SK-N-SH (cell line): ENCODE data around the gene DOK7.

Source experiments
- EZH2phosphoT487 ChIP-seq: fragments of 200-600 bp; sonication (generic); IDR thresholded peaks from 2 replicates; pipeline ENCODE4 v1.6.1; 2017; ENCODE audit warnings: low read depth, mixed run types, mild to moderate bottlenecking, antibody characterized with exemption, moderate library complexity, borderline replicate concordance
- FOSL2 ChIP-seq: IDR thresholded peaks from 2 replicates; pipeline ENCODE4 v1.4.0; 2012; ENCODE audit warnings: low read depth, mild to moderate bottlenecking, moderate library complexity, borderline replicate concordance
- GABPA ChIP-seq: IDR thresholded peaks from 2 replicates; pipeline ENCODE4 v1.4.0; 2012; ENCODE audit warnings: low read depth, mild to moderate bottlenecking
- POLR2AphosphoS5 ChIP-seq: IDR thresholded peaks from 2 replicates; pipeline ENCODE4 v1.6.1; 2012; ENCODE audit warnings: low read depth, low read length
- RAD21 ChIP-seq: IDR thresholded peaks from 2 replicates; pipeline ENCODE4 v1.6.1; 2012; ENCODE audit warnings: mild to moderate bottlenecking, low read length
- SMC3 ChIP-seq: IDR thresholded peaks from 2 replicates; pipeline ENCODE4 v1.6.1; 2012; ENCODE audit warnings: low read depth, low read length, improper control_type of control experiment
- TAF1 ChIP-seq: IDR thresholded peaks from 2 replicates; pipeline ENCODE4 v1.6.1; 2012; ENCODE audit warnings: low read depth, mild to moderate bottlenecking, low read length, moderate library complexity, borderline replicate concordance
- YY1 ChIP-seq: IDR thresholded peaks from 2 replicates; pipeline ENCODE4 v1.4.0; 2012; ENCODE audit warnings: low read depth, mild to moderate bottlenecking
- TF ChIP-seq, protein P1 (sequence below): fragments of 200-600 bp; sonication (generic); IDR thresholded peaks from 2 replicates; pipeline ENCODE4 v1.6.1; 2017; ENCODE audit warnings: antibody characterized with exemption, mild to moderate bottlenecking, moderate library complexity
- TF ChIP-seq, protein P2 (sequence below): fragments of 150-350 bp; IDR thresholded peaks from 2 replicates; pipeline ENCODE4 v1.6.1; 2017; ENCODE audit warnings: antibody characterized with exemption, low read length, low read depth, borderline replicate concordance
- TF ChIP-seq, protein P3 (sequence below): IDR thresholded peaks from 2 replicates; pipeline ENCODE4 v1.4.0; 2012; ENCODE audit warnings: low read depth, borderline replicate concordance
- TF ChIP-seq, protein P4 (sequence below): IDR thresholded peaks from 2 replicates; pipeline ENCODE4 v1.4.0; 2012; ENCODE audit warnings: low read depth, borderline replicate concordance
- TF ChIP-seq, protein P5 (sequence below): IDR thresholded peaks from 2 replicates; pipeline ENCODE4 v1.4.0; 2012; ENCODE audit warnings: low read depth
- TF ChIP-seq, protein P6 (sequence below): IDR thresholded peaks from 2 replicates; pipeline ENCODE4 v1.6.1; 2012; ENCODE audit warnings: mild to moderate bottlenecking, low read depth, low read length, moderate library complexity

DNA sequence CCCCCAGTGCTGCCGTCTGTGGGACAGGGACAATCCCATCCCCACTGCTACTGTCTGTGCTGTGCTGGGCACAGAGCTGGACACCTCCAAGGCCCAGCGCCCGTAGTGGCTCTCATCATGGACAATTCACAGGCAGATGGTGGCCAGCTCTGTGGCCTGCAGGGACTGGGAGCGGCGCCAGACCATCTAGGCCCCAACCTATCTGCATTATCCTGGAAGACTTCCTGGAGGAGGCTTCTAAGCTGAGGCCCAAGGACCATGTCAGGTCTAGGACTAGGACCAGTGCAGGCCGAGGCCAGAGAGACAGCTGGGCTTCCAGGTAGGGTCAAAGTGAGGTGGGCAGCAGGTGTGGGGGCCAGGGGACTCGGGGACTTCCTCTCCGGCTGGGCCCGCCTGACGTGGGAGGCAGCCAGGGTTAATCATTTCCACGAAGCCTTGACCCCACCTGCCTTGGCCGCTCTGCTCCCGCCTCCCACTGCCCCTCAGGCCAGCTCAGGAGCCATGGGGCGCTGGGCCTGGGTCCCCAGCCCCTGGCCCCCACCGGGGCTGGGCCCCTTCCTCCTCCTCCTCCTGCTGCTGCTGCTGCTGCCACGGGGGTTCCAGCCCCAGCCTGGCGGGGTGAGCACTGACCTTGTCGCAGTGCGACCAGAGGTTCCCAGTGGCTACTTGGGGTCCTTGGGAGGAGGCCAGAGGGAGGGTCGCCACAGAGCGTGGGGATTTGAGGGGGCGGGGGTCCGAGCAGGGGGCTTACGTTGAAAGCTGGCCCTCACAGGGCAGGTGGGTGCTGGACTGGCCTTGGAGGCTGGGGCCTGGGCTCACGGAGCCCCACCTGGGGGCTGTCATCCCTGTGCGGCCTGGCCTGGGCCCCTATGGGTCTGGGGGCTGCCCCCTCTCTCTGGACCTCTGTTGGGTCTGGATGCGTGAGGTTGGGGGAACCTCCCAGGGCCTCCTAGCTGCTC is 21.3 kb upstream of the DOK7 start, which contains the start of gene HGFAC:
- TF ChIP-seq, protein P1, sequence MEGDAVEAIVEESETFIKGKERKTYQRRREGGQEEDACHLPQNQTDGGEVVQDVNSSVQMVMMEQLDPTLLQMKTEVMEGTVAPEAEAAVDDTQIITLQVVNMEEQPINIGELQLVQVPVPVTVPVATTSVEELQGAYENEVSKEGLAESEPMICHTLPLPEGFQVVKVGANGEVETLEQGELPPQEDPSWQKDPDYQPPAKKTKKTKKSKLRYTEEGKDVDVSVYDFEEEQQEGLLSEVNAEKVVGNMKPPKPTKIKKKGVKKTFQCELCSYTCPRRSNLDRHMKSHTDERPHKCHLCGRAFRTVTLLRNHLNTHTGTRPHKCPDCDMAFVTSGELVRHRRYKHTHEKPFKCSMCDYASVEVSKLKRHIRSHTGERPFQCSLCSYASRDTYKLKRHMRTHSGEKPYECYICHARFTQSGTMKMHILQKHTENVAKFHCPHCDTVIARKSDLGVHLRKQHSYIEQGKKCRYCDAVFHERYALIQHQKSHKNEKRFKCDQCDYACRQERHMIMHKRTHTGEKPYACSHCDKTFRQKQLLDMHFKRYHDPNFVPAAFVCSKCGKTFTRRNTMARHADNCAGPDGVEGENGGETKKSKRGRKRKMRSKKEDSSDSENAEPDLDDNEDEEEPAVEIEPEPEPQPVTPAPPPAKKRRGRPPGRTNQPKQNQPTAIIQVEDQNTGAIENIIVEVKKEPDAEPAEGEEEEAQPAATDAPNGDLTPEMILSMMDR = no peak
- TF ChIP-seq, protein P2, sequence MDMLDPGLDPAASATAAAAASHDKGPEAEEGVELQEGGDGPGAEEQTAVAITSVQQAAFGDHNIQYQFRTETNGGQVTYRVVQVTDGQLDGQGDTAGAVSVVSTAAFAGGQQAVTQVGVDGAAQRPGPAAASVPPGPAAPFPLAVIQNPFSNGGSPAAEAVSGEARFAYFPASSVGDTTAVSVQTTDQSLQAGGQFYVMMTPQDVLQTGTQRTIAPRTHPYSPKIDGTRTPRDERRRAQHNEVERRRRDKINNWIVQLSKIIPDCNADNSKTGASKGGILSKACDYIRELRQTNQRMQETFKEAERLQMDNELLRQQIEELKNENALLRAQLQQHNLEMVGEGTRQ = no peak
- TF ChIP-seq FOSL2 (no peak), GABPA (no peak), EZH2phosphoT487 (no peak), RAD21 (no peak), SMC3 (no peak), TAF1 (no peak), POLR2AphosphoS5 (no peak), YY1 (no peak)
- TF ChIP-seq, protein P3, sequence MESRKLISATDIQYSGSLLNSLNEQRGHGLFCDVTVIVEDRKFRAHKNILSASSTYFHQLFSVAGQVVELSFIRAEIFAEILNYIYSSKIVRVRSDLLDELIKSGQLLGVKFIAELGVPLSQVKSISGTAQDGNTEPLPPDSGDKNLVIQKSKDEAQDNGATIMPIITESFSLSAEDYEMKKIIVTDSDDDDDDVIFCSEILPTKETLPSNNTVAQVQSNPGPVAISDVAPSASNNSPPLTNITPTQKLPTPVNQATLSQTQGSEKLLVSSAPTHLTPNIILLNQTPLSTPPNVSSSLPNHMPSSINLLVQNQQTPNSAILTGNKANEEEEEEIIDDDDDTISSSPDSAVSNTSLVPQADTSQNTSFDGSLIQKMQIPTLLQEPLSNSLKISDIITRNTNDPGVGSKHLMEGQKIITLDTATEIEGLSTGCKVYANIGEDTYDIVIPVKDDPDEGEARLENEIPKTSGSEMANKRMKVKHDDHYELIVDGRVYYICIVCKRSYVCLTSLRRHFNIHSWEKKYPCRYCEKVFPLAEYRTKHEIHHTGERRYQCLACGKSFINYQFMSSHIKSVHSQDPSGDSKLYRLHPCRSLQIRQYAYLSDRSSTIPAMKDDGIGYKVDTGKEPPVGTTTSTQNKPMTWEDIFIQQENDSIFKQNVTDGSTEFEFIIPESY = no peak
- TF ChIP-seq, protein P4, sequence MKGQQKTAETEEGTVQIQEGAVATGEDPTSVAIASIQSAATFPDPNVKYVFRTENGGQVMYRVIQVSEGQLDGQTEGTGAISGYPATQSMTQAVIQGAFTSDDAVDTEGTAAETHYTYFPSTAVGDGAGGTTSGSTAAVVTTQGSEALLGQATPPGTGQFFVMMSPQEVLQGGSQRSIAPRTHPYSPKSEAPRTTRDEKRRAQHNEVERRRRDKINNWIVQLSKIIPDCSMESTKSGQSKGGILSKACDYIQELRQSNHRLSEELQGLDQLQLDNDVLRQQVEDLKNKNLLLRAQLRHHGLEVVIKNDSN = no peak
- TF ChIP-seq, protein P5, sequence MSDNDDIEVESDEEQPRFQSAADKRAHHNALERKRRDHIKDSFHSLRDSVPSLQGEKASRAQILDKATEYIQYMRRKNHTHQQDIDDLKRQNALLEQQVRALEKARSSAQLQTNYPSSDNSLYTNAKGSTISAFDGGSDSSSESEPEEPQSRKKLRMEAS = no peak
- TF ChIP-seq, protein P6, sequence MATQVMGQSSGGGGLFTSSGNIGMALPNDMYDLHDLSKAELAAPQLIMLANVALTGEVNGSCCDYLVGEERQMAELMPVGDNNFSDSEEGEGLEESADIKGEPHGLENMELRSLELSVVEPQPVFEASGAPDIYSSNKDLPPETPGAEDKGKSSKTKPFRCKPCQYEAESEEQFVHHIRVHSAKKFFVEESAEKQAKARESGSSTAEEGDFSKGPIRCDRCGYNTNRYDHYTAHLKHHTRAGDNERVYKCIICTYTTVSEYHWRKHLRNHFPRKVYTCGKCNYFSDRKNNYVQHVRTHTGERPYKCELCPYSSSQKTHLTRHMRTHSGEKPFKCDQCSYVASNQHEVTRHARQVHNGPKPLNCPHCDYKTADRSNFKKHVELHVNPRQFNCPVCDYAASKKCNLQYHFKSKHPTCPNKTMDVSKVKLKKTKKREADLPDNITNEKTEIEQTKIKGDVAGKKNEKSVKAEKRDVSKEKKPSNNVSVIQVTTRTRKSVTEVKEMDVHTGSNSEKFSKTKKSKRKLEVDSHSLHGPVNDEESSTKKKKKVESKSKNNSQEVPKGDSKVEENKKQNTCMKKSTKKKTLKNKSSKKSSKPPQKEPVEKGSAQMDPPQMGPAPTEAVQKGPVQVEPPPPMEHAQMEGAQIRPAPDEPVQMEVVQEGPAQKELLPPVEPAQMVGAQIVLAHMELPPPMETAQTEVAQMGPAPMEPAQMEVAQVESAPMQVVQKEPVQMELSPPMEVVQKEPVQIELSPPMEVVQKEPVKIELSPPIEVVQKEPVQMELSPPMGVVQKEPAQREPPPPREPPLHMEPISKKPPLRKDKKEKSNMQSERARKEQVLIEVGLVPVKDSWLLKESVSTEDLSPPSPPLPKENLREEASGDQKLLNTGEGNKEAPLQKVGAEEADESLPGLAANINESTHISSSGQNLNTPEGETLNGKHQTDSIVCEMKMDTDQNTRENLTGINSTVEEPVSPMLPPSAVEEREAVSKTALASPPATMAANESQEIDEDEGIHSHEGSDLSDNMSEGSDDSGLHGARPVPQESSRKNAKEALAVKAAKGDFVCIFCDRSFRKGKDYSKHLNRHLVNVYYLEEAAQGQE = no peak
